C4-2B (cell line): ENCODE data around the gene ADCY6.
"Not testable (repeated sequence)": the region's sequence is repeated elsewhere in the genome, so short reads cannot be mapped to it uniquely, and the experiment has no call there.

ENCODE experiments used
- ZFX ChIP-seq: fragments of 450-650 bp; IDR thresholded peaks from 2 replicates; pipeline ENCODE4 v1.6.1; 2017
- TF ChIP-seq, protein P1 (sequence below): fragments of 450-650 bp; conservative IDR thresholded peaks from 2 replicates; pipeline ENCODE4 v1.5.1; 2017; ENCODE audit warnings: mild to moderate bottlenecking

DNA sequence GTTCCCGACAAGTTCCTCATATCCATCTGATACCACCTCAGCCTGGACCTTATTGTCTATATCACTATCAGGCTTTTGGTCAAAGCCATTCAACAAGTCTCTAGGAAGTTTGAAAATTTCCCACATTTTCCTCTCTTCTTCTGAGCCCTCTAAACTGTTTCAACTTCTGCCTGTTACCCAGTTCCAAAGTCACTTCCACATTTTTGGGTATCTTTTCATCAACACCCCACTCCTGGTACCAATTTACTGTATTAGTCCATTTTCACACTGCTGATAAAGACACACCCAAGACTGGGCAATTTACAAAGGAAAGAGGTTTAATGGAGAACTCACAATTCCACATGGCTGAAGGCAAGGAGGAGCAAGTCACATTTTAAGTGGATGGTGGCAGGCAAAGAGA, 68.2 kb downstream of the ADCY6 start:
- TF ChIP-seq, protein P1, sequence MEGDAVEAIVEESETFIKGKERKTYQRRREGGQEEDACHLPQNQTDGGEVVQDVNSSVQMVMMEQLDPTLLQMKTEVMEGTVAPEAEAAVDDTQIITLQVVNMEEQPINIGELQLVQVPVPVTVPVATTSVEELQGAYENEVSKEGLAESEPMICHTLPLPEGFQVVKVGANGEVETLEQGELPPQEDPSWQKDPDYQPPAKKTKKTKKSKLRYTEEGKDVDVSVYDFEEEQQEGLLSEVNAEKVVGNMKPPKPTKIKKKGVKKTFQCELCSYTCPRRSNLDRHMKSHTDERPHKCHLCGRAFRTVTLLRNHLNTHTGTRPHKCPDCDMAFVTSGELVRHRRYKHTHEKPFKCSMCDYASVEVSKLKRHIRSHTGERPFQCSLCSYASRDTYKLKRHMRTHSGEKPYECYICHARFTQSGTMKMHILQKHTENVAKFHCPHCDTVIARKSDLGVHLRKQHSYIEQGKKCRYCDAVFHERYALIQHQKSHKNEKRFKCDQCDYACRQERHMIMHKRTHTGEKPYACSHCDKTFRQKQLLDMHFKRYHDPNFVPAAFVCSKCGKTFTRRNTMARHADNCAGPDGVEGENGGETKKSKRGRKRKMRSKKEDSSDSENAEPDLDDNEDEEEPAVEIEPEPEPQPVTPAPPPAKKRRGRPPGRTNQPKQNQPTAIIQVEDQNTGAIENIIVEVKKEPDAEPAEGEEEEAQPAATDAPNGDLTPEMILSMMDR = not testable (repeated sequence)
- TF ChIP-seq ZFX = not testable (repeated sequence)
